OCI-LY7 (cell line): ENCODE measurements around the gene TTC34.

Experiments used
- EZH2phosphoT487 ChIP-seq: fragments of 200-600 bp; sonication (generic); IDR thresholded peaks from 2 replicates; pipeline ENCODE4 v1.6.1; 2018; ENCODE audit warnings: low read depth, borderline replicate concordance, mild to moderate bottlenecking, mixed run types, antibody characterized with exemption, low read length, moderate library complexity, mixed read lengths
- TF ChIP-seq, protein P1 (sequence below): fragments of 200-600 bp; sonication (generic); conservative IDR thresholded peaks from 2 replicates; pipeline ENCODE4 v1.5.1; 2014; ENCODE audit warnings: mild to moderate bottlenecking, antibody characterized with exemption, low read length, moderate library complexity, mixed read lengths

DNA sequence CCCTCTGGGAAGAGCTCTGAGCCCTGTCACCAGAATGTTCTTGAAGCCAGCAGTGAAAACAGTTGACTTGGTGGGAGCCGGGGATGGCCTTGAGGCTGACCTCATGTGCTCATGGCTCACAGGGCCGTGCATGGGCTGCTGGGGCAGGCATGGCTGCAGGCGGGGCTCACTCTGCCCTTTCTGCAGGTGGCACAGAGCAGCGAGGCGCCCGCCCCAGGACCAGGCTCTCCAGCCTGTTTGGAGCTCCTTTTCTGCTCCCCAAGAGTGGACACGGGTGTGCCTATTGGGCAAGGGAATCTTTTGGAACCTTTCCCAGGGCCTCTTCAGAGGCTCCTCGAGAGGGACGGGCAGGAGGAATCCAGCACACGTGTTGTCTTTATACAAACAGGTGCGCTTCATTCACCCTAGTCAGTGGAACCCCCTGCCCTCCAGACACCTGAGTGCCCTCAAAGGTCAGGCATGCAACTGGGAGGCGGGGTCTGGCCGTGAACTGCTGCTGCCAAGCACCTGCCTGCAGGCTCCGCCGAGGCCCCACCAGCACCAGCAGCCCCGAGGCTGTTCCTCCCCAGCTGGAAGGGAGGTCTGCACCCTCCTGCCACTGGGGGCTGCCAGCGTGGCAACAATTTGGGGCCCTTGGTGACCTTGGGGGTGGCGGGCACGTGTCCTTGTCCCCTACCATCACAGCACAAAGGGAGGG is 2.6 kb upstream of the TTC34 start:
- TF ChIP-seq, protein P1, sequence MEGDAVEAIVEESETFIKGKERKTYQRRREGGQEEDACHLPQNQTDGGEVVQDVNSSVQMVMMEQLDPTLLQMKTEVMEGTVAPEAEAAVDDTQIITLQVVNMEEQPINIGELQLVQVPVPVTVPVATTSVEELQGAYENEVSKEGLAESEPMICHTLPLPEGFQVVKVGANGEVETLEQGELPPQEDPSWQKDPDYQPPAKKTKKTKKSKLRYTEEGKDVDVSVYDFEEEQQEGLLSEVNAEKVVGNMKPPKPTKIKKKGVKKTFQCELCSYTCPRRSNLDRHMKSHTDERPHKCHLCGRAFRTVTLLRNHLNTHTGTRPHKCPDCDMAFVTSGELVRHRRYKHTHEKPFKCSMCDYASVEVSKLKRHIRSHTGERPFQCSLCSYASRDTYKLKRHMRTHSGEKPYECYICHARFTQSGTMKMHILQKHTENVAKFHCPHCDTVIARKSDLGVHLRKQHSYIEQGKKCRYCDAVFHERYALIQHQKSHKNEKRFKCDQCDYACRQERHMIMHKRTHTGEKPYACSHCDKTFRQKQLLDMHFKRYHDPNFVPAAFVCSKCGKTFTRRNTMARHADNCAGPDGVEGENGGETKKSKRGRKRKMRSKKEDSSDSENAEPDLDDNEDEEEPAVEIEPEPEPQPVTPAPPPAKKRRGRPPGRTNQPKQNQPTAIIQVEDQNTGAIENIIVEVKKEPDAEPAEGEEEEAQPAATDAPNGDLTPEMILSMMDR = no peak
- no peak for TF ChIP-seq EZH2phosphoT487
